Limb (tissue), 2 donors: ENCODE measurements around the gene KLHL18.
"Not testable (repeated sequence)": the region's sequence is repeated elsewhere in the genome, so short reads cannot be mapped to it uniquely, and the experiment has no call there.

ENCODE experiments used
- DNase-seq, 2 donors: peaks; one replicate each; pipeline ENCODE4 v3.0.0-alpha.2; 2016; ENCODE audit errors: extremely low spot score in 2 of 2

Gene KLHL18

DNA sequence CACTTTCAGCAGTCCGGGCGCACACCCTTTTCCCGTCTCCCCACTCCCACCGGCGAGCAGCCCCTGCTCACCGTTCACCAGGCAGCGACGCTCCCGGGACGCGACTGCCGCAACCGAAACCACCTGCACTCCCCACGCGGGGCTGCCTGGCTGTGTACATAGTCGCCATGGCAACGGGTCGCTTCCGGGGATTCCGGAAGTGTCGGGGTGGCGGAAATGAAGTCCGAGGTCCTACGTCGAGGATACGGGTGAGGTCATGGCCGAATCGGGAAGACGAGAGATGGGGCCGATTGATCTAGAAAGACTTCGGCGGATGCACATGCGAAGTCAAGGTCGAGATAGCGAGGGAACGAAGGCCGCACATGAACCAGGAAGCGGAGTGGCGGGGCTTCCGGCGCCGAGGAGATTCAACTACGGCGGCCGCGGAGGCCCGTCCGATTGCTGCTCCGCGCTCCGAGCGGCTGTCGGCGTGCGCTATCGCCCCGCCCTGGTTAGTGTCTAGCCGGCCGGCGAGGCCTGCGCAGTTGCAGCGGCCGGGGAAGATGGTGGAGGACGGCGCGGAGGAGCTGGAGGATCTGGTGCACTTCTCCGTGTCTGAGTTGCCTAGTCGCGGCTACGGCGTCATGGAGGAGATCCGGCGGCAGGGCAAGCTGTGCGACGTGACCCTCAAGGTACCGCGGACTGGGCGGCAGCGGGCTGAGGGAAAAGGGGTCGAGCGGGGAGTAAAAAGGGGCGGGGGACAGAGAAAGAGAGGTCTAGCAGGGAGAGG, at the start of gene KLHL18, which contains the start of gene KIF9:
KLHL18 (plus strand) TSS at position 521 of the 769 bp plus-strand sequence; CDS start at position 543, 22 bp downstream.
KIF9 (minus strand) TSS at position 376 of the 769 bp plus-strand sequence. CDS start 5,425 bp downstream, outside the sequence.
- DNase-seq = peak; percentile 94 to 95

DNA sequence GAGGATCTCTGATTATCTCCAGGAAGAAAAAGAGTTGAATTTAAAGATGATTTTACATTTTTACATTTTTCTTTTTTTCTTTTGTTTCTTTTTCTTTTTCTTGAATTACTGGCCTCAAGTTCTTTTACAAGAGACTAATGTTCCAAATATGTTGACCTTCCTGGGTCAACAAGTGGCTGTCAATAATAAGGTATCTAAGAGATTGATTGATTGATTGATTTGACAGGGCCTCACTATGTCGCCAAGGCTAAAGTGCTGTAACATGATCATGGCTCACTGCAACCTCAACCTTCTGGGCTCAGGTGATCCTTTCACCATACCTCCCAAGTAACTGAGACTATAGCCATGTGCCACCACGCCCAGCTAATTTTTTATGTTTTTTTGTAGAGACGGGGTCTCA, 44.7 kb upstream of the KLHL18 start:
- DNase-seq = no peak

DNA sequence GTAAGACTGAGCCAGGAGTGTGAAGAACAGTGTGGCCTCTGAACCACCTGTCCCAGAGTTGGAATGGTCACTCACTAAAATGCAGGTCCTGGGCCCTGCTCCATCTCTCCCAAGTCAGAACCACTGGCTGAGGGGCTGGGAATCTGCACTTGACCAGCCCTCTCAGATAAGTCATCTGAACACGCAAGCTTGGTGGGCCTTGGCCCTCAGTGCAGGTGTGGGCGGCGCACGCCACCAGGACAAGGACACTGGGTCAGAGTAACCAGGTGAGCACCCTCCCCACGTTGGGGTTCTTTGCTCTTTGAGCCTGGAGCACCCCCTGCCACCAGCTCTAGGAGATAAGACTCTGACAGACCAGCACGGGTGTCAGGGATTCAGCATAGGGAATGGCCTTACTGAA, 42.8 kb upstream of the KLHL18 start:
- DNase-seq = no peak

DNA sequence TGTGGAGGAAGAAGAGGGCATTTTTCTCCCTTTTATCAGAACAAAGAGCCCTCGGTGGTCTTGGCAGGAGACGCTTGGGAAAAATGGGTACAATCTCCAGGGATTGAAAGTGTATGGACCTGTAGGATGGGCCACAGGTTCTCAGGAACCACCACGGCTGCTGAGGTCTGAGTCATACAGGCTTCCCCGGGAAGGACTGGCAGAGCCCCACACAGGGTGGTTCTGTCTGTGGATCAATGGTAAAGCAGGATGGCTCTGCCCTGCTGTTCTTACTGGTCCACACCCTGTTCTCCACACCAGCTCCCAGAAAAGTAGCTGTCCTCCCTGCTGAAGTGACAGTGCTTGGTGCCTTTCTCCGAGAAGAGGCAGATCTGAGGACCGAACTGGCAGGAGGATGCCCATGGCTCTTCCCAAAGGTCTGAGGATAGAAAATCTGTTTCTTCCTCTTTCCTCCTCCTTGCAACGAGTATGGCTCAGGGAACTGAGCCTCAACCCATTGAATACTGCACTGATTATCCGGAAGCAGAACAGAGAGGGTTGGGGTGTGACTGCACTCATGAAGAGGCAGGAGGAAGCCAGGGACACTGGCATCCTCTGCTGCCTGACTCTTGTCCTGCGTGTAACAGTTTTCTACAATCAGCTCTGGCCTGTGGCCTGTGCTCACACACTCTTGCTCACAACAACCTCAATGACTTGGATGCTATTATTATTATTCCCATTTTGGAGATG, 39.2 kb upstream of the KLHL18 start:
- no peak for DNase-seq

DNA sequence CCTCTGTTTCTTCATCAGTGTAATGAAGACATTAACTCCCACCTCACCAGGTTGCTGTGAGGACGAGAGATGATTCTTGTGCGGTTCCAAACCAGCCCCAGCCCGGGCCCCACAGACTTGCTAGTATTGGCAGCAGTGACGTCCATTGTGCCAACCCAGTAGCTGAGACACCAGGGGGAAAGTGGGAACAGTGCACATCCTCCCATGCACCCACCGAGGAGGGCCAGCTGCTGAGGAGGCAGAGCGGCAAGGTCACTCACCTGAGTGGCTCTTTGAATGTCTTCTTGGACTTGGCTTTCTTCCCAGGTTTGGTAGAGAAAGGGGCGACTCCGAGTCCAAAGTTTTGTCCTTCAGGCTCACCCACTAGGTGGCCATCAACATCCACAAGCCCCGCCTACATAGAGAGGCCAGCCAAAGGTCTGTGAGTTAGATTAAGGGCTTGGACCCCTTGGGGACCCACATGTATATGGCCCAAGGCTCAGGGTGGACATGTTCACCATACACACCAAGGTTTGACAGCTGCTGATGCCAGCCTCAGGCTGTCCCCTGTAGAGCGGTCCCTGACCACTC, 38.1 kb upstream of the KLHL18 start:
- DNase-seq = no peak

DNA sequence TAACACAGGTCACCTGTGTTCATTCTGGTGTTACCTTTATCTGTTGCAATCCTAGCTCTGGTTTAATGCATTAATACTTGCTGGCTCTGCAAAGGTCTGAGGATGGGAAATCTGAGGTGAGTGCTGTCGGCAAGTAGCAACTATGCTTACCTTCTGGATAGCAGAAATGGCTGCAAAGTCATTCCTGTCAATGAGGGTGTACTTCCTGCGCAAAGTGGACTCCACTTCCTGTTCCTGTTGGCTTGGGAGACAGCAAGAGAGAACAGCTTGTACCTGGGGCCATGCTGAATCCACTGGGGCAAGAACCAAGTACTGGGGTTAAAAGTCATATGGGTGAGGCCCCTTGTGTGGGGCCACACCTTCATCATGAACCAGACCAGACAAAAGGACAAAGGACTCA, 37.5 kb upstream of the KLHL18 start:
- no peak for DNase-seq

DNA sequence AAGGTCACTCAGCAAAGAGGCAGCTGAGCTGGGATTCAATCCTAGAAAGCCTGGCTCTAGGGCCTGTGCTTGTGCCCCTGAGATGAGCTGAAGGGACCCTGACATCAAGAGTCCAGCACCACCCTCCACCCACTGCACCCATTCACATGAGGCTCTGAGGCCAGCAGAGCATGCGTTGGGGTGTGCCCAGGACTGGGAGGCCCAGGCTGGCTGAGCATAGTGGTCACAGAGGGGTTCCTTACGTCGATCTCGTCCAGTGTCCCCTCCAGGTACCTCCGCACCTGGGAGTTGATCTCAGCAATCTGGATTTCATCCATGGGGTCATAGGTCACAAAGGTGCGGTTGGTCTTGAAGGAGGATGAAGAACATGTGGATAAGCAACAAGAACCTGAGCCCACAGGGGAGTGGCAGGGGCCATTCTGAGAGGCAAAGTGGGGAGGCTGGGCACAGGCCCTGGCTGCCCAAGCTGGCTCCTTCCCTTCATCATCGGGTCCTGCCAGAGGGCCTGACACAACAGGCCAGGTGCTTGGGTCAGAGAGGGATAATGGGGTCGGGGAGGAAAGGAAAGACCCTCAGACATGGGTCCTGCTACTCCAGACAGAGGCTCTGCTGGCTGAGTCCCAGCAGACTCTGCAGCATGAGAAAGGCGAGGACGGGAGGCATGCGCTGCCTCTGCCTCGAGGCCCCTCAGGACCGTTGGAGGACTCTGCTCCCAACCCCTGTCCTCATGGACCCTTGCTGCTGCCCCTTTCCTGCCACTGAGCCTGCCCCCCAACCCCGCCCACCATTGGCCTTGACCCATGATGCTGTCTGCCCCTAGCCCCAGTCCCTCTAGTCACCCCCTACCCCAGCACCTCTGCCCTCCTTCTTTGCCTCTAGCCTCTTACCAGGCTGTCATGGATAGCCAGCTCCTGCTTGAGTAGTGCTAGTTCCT, 35.3 kb upstream of the KLHL18 start:
- DNase-seq = no peak

DNA sequence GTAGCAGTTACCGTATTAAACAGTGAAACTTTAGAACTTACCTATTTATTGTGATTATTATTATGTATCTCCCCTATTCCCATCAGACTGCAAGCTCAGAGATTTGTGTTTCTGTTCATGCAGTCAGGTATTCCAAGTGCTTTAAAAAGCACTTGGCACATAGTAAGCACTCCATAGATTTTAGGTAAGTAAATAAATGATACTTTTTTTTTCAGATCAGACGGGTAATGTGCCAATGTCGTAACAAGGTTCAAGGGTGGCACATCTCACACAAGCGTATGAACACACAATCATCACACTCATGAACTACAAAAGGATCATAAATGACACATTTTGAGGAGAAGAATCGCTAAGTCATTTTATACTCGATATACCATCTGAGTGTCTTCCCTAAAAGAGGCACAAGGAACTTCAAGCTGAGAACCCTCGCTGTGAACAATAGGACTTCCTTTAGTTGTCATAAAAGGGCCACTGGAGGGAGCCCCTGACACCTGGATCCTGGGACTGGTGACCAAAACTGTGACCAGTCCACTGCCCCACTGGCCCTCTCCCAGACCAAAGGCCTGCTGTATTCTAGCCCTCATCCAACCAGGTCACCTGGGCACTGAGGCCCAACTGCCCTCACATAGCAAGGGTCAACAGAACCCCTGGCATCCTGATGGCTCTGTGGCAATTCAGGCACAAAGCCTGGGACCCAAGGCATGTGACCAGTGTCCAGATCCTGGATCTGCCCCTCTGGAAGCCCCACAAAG, 32.3 kb upstream of the KLHL18 start:
- DNase-seq = no peak

DNA sequence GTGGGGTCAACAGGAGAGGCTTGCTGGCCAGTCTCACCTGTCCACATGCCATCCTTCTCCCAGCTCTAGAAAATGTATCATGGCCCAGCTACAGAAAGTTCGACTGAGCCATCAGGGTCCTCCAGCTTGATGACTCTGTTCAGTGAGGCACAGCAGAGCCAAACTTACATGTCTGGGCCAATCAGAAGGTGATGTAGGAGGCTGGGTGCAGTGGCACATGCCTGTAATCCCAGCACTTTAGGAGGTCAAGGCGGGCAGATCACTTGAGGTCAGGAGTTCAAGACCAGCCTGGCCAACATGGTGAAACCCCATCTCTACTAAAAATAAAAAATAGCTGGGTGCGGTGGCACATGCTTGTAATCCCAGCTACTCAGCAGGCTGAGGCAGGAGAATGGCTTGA, 31.7 kb upstream of the KLHL18 start:
- not testable (repeated sequence) for DNase-seq

DNA sequence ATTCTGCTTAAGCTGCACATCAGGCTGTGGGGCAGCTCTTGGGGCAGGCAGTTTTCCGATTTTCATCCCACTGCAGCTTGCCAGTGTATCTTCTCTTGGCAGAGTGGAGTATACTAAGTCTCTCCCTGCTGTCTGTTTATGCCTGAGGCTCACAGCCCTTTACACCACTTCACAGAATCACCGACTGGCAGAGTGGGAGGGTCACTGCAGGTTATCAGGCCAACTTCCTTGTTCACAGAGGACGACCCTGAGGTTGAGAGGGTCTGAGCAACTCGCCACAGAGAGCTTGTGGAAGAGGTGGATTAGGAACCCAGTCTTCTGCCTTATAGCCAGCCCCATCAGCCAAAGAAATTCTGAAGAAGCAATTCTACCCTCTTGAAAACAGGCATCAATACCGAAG, 31.1 kb upstream of the KLHL18 start:
- no peak for DNase-seq

DNA sequence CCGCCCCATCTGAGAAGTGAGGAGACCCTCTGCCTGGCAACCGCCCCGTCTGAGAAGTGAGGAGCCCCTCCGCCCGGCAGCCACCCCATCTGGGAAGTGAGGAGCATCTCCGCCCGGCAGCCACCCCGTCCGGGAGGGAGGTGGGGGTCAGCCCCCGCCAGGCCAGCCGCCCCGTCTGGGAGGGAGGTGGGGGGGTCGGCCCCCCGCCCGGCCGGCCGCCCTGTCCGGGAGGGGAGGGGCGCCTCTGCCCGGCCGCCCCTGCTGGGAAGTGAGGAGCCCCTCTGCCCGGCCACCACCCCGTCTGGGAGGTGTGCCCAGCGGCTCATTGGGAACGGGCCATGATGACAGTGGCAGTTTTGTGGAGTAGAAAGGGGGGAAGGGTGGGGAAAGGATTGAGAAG, 26.4 kb upstream of the KLHL18 start:
- not testable (repeated sequence) for DNase-seq

DNA sequence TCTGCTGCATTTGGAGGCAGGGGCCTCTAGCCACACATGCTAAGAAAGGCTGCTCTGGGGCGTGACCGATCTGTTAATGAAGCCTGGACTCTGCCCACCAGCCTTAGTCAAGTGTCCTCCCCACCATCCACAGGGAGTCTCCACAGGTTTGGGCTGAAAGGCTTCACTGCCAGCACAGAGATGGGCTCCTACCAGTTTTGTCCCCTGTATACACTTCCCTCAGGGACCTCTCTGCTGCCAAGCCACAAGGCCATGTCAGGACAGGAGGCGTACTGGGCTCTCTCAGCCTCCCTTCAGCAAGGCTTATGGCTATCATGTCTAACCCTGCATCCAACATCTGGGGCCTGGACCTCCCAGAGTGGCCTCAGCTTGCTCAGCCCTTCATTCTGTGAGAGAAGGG, 23.6 kb upstream of the KLHL18 start:
- DNase-seq = no peak

DNA sequence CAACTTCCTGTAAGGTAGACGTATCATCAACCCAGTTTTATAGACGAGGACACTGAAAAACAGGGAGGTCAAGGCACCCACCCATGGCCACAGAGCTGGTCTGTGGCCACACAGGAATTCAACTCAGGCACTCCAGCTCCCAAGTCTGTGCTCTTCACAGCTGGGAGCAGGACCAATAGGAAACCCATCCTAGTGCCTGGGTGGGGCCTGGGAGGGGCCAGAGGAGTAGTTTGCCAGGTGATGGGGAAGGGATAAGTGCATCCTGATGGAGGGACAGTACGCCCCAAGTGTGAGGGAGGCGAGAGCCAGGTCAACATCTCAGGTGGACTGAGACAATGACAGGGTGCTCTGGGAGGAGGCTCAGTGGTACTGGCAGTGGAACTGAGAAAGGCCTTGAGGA, 22.1 kb upstream of the KLHL18 start:
- no peak for DNase-seq

DNA sequence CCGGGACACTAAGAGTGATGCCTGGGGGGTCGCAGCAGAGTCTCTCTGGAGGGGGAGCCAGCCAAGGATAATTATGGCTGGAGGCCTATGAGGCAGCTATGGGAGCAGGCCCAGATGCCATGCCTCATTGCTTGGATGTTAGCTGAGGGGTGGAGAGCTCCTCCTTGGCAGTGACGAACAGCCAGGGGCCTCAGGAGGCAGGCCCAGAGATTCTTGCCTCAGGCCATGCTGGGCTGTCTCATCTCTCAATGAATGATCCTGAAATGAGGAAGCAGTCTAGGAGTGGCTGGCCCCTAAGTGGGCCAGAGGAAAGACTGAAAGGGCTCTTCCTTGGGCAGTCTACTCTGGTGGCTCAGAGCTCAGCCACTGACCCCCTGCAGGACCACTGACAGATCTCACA, 21.4 kb upstream of the KLHL18 start:
- DNase-seq = no peak

DNA sequence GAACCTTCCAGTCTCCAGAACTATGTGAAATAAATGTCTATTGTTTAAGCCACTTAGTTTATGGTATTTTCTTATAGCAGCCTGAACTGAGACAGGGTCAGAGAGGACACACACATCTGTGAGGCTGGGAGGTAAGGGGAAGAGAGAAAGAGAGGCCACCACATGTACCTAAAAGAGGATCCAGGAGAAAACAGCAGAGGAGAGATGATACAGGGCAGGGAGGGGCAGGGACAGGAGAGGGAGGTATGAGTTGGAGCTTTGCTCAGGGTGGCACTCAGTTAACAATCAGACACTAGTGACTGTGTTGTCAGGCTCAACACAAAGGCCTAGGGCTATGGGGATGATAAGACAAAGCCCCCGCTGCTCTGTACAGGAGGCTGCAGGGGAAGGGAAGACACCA, 17.7 kb upstream of the KLHL18 start:
- DNase-seq = no peak

DNA sequence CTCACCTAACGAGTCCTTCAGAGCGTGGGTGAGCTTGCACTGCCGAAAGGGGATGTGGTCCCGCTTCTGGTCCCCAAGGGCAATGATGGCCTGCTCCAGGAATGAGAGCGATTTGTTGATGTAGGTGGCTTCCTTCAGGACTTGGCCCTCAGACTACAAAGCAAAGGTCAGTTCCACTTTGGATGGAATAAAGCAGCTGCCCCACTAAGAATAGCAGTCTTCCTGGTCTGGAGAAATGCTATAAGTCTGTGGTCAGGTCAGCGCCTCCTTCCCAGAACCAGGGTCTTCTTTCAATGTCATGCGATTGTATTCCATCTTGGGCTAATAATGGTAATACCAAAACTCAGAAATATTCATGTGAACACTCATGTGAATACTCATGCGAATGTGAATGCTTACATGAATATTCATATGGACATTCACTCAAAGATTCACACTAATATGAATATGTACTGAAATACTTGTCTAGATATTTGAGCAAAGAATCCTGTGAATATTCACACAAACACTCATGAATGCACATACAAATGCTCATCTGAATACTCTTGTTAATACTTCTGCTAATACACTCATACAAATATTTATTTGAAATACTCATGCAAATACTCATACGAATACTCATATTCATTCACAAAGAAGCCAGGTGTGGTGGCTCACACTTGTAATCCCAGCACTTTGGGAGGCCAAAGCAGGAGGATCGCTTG, 16.9 kb upstream of the KLHL18 start:
- DNase-seq = no peak

DNA sequence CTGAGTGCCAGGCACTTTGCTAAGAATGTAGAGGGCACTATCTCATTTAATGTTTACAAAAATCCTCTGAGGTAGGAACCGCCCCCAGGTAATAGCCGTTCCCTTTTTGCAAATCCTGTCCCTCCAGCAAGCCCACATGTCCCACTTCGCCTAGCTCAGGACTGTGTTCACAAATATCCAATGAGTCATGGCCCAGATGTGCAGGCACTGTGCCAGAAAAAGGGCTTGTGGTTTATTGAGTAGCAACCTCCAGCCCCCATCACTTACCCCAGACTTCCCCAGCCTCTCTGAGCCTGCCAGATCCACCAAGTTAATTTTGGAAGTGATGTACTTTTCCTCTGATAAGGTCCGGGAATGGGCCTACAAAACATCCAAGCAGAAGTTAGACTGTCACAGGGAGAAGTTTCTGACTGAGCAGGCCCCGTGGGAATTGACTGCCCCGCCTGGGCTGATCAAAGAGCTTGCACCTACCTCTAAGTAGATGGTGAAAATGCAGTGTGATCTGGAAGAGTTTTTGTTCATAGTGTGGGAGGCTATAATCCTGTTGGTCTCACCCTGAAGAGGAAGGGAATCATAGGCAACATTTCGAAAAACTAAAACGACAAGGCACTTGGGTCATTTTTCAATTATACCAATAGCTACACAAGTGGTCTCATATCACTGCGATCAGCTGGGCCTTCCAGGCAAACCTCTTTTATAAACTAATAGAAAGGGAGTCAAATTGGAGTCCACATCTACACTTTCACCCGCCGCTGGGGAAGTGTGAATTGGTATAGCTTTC, 15.8 kb upstream of the KLHL18 start:
- DNase-seq = peak; percentile 44 to 75

DNA sequence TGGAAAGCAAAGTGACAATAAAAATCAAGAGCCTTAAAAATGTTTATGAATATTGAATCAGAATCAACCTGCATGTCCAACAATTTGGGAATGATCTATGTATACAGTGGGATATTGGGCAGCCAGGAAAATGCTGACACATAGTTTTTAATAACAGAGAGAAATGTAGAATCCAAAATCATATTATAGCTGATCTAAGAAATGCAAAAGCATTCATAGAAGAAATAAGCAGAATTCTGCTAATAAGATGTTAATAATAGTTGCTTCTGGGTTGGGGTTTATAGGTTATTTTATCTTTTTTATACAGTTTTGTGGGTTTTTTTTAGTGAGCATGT, 15.3 kb upstream of the KLHL18 start:
- DNase-seq = no peak

DNA sequence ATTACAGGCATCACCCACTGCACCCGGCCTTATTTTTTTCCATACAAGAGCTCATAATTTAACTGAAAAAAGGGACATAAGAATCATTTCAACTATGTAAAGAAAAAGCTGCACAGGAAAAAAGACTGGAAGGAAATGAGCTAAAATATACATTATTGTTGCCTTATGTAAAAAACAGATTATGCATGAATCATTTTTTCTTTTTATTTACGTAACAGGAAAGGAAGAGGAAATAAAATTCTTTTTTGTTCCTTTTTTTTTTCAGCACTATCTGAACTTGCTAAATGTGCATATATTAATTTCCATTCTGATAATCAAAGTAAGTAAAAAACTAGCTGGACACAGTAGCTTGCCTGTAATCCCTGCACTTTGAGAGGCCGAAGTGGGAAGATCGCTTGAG, 12.2 kb upstream of the KLHL18 start:
- DNase-seq = no peak
